Measurements from ENCODE around the gene PAQR8.
"Not testable (repeated sequence)": the region's sequence is repeated elsewhere in the genome, so short reads cannot be mapped to it uniquely, and the experiment has no call there.

The PAQR8 gene

DNA sequence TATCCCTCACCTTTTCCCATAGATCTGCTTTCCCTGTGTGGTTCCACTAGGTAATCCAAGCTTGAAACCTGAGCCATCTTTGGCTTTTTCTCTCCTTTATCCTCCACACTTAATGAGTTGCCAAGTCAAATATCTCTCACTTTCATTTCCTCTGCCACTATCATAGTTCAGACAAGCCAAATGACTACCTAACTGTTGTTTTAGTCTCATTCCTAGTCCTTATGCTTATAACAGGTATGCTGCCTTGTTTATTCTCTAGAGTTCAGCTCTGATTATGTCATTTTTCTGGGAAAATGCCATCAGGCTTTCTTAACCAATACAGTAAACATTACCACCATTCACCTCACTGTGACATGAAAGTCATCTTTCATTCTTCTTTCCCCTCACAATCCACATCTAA is 64.7 kb downstream of the PAQR8 start:
- H3K4me3 ChIP-seq: no peak overlapping the region
- no peak overlapping the region for H3K27ac ChIP-seq

DNA sequence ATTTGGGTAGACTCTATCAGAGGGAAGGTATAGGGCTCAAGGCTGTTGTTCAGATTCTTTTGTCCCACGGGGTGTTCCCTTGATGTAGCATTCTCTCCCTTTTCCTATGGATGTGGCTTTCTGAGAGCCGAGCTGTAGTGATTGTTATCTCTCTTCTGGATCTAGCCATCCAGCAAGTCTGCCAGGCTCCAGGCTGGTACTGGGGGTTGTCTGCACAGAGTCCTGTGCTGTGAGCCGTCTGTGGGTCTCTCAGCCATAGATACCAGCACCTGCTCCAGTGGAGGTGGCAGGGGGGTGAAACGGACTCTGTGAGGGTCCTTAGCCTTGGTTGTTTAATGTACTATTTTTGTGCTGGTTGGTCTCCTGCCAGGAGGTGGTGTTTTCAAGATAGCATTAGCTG is 71.3 kb downstream of the PAQR8 start:
- H3K4me3 ChIP-seq, H3K27ac ChIP-seq: not testable (repeated sequence)

DNA sequence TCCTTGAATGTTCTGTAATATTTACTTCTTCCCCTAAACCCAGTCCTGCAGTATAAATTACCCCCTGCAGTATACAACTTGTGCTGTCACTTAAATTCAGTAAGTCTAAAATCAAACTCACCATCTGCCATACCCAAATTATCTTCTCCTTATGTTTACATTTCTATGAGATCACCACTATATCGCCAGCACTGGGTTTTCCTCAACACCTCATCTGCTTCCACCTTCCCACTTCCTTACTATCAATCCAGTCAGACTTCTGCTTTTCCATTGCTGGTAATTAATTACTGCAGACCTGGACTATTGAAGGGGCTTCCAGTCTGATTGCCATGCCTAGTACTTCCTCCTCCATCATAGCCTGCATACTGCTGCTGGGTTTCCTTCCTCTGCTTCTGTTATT is 73.4 kb downstream of the PAQR8 start:
- H3K4me3 ChIP-seq: no peak overlapping the region
- no peak overlapping the region for H3K27ac ChIP-seq

DNA sequence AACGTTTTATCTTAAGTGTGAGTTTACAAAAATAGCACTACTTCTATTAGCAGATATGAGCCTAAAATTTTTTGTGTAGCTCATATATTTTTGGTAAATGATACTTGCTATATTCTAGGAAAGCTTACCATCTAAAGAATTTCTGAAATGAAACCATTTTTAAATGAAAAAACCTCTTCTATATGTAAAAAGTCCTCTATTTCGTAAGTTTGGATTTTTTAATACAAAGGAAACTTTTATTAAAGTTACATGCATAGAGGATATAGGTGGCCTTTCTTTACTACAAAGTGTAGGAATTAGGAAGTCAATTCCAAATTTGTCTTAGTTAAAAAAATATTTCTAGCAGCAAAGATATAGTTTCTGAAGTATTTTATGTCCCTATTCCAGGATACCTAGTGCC is 77.0 kb downstream of the PAQR8 start:
- Histone ChIP-seq H3K4me3 (no peak overlapping the region), H3K27ac (no peak overlapping the region)

DNA sequence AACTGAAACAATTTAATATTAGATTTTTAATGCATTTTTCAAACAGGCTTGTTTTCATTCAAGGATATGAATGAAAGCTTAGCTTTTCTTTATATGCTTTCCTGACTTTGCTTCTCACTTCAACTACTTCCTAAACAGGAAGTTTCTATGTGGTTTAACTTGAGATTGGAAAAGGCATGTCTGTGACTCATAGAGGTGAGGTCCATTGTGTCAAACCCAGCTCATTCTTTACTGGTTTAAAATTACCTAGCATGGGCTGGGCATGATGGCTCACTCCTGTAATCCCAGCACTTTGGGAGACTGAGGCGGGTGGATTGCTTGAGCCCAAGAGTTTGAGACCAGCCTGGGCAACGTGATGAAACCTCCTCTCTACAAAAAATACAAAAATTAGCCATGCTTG is 92.6 kb downstream of the PAQR8 start:
- H3K27ac ChIP-seq: no peak overlapping the region
- no peak overlapping the region for H3K4me3 ChIP-seq

DNA sequence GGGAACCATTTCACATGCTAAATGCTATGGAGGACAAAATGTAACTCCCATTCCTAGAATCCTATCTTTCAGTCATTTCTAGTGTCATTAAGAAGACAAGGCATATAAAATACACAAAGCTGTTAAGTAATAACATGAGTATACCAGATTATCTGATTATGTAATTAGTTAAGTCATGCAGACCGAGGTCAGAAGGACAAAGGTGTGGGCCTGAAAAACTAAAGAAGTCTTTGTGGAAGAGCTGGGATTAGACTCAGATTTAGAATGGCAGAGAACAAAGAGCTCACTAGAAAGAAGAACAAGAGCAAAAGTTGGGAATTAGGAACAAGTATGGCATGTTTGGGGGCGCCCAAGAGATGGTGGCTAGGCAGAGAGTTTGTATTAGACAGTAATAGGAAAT is 95.1 kb downstream of the PAQR8 start:
- no peak overlapping the region for H3K27ac ChIP-seq

More for the DNA sequence above, 95.1 kb downstream of the PAQR8 start:
- H3K4me3 ChIP-seq: no peak overlapping the region

Data from skin epidermis (tissue), 12 donors.